Measurements from ENCODE around the gene CIB2.

The CIB2 gene

DNA sequence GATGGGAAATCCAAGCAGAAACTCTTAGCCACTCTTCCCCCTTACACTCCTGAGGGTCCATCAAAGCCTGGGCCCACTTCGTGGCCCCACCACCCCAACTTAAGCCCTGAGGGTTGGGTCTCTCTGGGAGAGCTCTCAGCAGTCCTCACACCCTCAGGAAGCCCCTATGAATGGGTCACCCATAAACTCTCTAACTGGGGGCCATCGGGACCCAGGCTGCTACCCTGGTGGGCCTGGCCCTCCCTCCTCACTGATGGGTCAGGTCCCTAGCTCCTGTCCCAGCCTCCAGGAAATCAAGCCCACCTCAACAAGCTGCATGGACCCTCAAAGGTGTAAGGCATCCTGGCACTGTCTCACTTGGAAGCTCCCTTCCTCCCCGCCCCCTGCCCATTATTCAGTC lies 19.5 kb downstream of the CIB2 start:
- no peak for TF ChIP-seq EZH2phosphoT487 (IDR thresholded peaks at IDR 0.05; ENCODE audit: borderline replicate concordance, low read length)
- TF ChIP-seq, protein P1, sequence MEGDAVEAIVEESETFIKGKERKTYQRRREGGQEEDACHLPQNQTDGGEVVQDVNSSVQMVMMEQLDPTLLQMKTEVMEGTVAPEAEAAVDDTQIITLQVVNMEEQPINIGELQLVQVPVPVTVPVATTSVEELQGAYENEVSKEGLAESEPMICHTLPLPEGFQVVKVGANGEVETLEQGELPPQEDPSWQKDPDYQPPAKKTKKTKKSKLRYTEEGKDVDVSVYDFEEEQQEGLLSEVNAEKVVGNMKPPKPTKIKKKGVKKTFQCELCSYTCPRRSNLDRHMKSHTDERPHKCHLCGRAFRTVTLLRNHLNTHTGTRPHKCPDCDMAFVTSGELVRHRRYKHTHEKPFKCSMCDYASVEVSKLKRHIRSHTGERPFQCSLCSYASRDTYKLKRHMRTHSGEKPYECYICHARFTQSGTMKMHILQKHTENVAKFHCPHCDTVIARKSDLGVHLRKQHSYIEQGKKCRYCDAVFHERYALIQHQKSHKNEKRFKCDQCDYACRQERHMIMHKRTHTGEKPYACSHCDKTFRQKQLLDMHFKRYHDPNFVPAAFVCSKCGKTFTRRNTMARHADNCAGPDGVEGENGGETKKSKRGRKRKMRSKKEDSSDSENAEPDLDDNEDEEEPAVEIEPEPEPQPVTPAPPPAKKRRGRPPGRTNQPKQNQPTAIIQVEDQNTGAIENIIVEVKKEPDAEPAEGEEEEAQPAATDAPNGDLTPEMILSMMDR (IDR thresholded peaks at IDR 0.05; ENCODE audit: low read depth, low read length, poor library complexity, severe bottlenecking), result no peak
- H3K9me3 ChIP-seq (ENCODE audit: control insufficient read depth, insufficient read depth, low read length), result no peaks in the 10 kb centered on the region
- H3K9me2 ChIP-seq (replicated peaks; ENCODE audit: control insufficient read depth, low read length), result no peaks in the 10 kb centered on the region
- no peaks in the 10 kb centered on the region for H4K20me1 ChIP-seq (ENCODE audit: control insufficient read depth, insufficient read depth, low read depth, low read length)
- H3K4me1 ChIP-seq (ENCODE audit: control insufficient read depth, low read length), result peaks cover 16% of the 10 kb centered on the region
- no peak overlapping the region for H3K27ac ChIP-seq (ENCODE audit: low read depth, low read length)
- no peak overlapping the region for H3K4me2 ChIP-seq (ENCODE audit: low read length)
- H3K27me3 ChIP-seq (ENCODE audit: control insufficient read depth, low read length), result no peaks in the 10 kb centered on the region
- H3F3A ChIP-seq (ENCODE audit: control insufficient read depth, insufficient read depth), result 0 out of 2 replicates have a peak, but pooled peaks cover 2% of the 10 kb centered on the region
- no peak overlapping the region for H3K4me3 ChIP-seq (ENCODE audit: low read length)
- H3K79me2 ChIP-seq (ENCODE audit: control insufficient read depth, low read length), result no peaks in the 10 kb centered on the region
- no peaks in the 10 kb centered on the region for H3K36me3 ChIP-seq (ENCODE audit: control insufficient read depth, low read length)

DNA sequence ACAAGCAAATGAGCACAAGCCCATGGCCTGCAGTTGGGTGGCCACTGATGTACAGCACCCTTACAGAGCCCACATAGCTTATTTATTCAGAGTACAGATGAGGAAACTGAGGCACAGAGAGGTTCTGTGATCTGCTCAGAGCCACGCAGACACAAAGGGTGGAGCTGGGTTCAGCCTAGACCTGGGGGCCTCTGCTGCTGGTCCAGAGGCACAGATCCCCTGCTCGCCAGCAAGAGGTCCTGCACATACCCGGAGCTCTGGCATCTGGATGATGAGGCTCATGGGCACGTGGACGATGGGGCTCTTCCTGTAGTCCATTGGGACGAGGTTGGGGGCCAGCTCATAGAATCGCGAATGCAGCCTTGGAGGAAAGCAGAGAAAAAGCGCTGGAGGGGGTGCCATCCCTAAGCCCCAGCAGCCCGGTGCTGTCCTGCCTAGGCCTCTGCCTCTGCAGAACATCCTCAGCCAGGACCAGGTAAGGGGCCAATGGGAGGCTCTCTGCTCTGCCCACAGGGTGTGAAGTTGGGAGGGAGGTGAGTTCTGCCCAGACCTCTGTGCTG lies 20.2 kb downstream of the CIB2 start:
- H3K4me1 ChIP-seq (ENCODE audit: control insufficient read depth, low read length), result peaks cover 16% of the 10 kb centered on the region
- H4K20me1 ChIP-seq (ENCODE audit: control insufficient read depth, insufficient read depth, low read depth, low read length), result no peaks in the 10 kb centered on the region
- no peak overlapping the region for H3K4me3 ChIP-seq (ENCODE audit: low read length)
- no peaks in the 10 kb centered on the region for H3K9me2 ChIP-seq (replicated peaks; ENCODE audit: control insufficient read depth, low read length)
- no peaks in the 10 kb centered on the region for H3K36me3 ChIP-seq (ENCODE audit: control insufficient read depth, low read length)
- TF ChIP-seq, protein P1 (IDR thresholded peaks at IDR 0.05; ENCODE audit: low read depth, low read length, poor library complexity, severe bottlenecking), result no peak
- no peak for TF ChIP-seq EZH2phosphoT487 (IDR thresholded peaks at IDR 0.05; ENCODE audit: borderline replicate concordance, low read length)
- no peaks in the 10 kb centered on the region for H3K9me3 ChIP-seq (ENCODE audit: control insufficient read depth, insufficient read depth, low read length)
- H3F3A ChIP-seq (ENCODE audit: control insufficient read depth, insufficient read depth), result 0 out of 2 replicates have a peak, but pooled peaks cover 2% of the 10 kb centered on the region
- no peaks in the 10 kb centered on the region for H3K79me2 ChIP-seq (ENCODE audit: control insufficient read depth, low read length)
- H3K4me2 ChIP-seq (ENCODE audit: low read length), result no peak overlapping the region
- no peak overlapping the region for H3K27ac ChIP-seq (ENCODE audit: low read depth, low read length)
- H3K27me3 ChIP-seq (ENCODE audit: control insufficient read depth, low read length), result no peaks in the 10 kb centered on the region

DNA sequence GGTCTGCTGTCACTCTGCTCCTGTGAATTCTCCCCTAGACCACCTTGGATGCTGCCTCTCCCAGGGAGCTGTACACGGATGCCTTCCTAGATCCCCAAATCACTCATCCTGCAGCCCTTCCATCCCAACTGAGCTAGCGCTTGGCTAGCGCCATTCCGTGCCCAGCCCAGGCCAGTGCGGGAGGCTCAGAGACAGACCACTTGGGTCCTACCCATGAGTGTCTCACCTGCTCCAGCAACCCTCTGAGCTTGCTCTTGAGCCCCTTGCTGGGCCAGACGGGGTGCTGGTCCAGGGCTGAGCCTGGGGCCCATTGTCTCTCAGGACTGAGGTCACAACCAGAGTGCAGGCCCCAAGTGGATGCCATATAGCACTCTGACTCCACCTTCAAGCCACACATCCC lies 21.1 kb downstream of the CIB2 start:
- TF ChIP-seq, protein P1 (IDR thresholded peaks at IDR 0.05; ENCODE audit: low read depth, low read length, poor library complexity, severe bottlenecking), result no peak
- no peak for TF ChIP-seq EZH2phosphoT487 (IDR thresholded peaks at IDR 0.05; ENCODE audit: borderline replicate concordance, low read length)
- Histone ChIP-seq H3K4me2 (ENCODE audit: low read length) (no peak overlapping the region), H3F3A (ENCODE audit: control insufficient read depth, insufficient read depth) (0 out of 2 replicates have a peak, but pooled peaks cover 2% of the 10 kb centered on the region), H3K9me3 (ENCODE audit: control insufficient read depth, insufficient read depth, low read length) (no peaks in the 10 kb centered on the region), H3K9me2 (replicated peaks; ENCODE audit: control insufficient read depth, low read length) (no peaks in the 10 kb centered on the region), H3K27ac (ENCODE audit: low read depth, low read length) (no peak overlapping the region), H3K27me3 (ENCODE audit: control insufficient read depth, low read length) (no peaks in the 10 kb centered on the region), H3K36me3 (ENCODE audit: control insufficient read depth, low read length) (no peaks in the 10 kb centered on the region), H3K4me1 (ENCODE audit: control insufficient read depth, low read length) (peaks cover 16% of the 10 kb centered on the region), H4K20me1 (ENCODE audit: control insufficient read depth, insufficient read depth, low read depth, low read length) (no peaks in the 10 kb centered on the region), H3K79me2 (ENCODE audit: control insufficient read depth, low read length) (no peaks in the 10 kb centered on the region), H3K4me3 (ENCODE audit: low read length) (no peak overlapping the region)

Data from DOHH2 (cell line).